ENCODE results near the gene WBP2. TPM values are rescaled to one million over a fixed set of nuclear protein-coding genes. Genes with fewer than 3 reads are reported as not detected.
"Not testable (repeated sequence)": the region's sequence is repeated elsewhere in the genome, so short reads cannot be mapped to it uniquely, and the experiment has no call there.

WBP2 gene
- total and polyA plus RNA-seq, 2 of the 8 experiments (the other 6 are each of a cell fraction or from before 2014, with no cell fraction given), result 48.2 to 71.2 TPM

GRCh38 chr17:75864887-75865286 is 9.8 kb upstream of the WBP2 start:
- not testable (repeated sequence) for H3K27ac ChIP-seq (ENCODE audit: low read depth, low read length); H3K9ac ChIP-seq (replicated peaks in 1 of 4; ENCODE audit: extremely low read depth in 1 of 4, low read depth in 3 of 4, low read length in 3 of 4); H3K56ac ChIP-seq (replicated peaks; ENCODE audit: insufficient read length, low read depth, low read length); H3K23me2 ChIP-seq (ENCODE audit: low read depth, low read length); H3K36me3 ChIP-seq (ENCODE audit: control insufficient read depth in 2 of 4, insufficient read depth in 4 of 4, low read length in 3 of 4); DNase-seq (ENCODE audit: low read depth in 1 of 2, low spot score in 2 of 2); H3K23ac ChIP-seq (ENCODE audit: insufficient read length); H4K20me1 ChIP-seq (replicated peaks in 1 of 2; ENCODE audit: control insufficient read depth in 1 of 2, insufficient read depth in 2 of 2, low read length in 2 of 2); H3K79me1 ChIP-seq (ENCODE audit: low read depth, low read length); H2AK5ac ChIP-seq (ENCODE audit: low read depth, low read length); H3K79me2 ChIP-seq (ENCODE audit: control insufficient read depth in 1 of 2, insufficient read depth in 2 of 2, low read length in 2 of 2); H3K4me3 ChIP-seq (ENCODE audit: extremely low read depth in 1 of 4, insufficient read depth in 2 of 4, low read depth in 3 of 4, low read length in 4 of 4); H2AFZ ChIP-seq (ENCODE audit: low read length); H3K4me2 ChIP-seq (ENCODE audit: insufficient read depth in 1 of 2, low read depth in 2 of 2, low read length in 2 of 2); H3K18ac ChIP-seq (ENCODE audit: extremely low read depth, low read length); H3K14ac ChIP-seq (ENCODE audit: insufficient read length); H2BK20ac ChIP-seq (ENCODE audit: low read length); H2BK12ac ChIP-seq (ENCODE audit: low read depth, low read length); H2BK120ac ChIP-seq (replicated peaks; ENCODE audit: low read depth, low read length); H4K91ac ChIP-seq (replicated peaks; ENCODE audit: insufficient read length, low read length); FAIRE-seq; H3K9me3 ChIP-seq (ENCODE audit: insufficient read depth in 2 of 2, low read depth in 1 of 2, low read length in 1 of 2); H2BK5ac ChIP-seq (ENCODE audit: low read depth, low read length); H4K5ac ChIP-seq (ENCODE audit: insufficient read length, low read depth, low read length); H3K4me1 ChIP-seq (replicated peaks in 1 of 4; ENCODE audit: control insufficient read depth in 3 of 4, insufficient read depth in 4 of 4, low read length in 3 of 4); H3K4ac ChIP-seq (replicated peaks; ENCODE audit: insufficient read length, low read depth, low read length); H3K27me3 ChIP-seq (replicated peaks in 1 of 4; ENCODE audit: control insufficient read depth in 3 of 4, extremely low read depth in 1 of 4, insufficient read depth in 3 of 4, low read length in 3 of 4)
- Histone ChIP-seq H2BK15ac (ENCODE audit: low read length) (0 out of 2 replicates have a peak overlapping the region, but pooled peaks have one; percentile 18), H4K8ac (ENCODE audit: extremely low read depth, insufficient read depth, low read length) (0 out of 2 replicates have a peak overlapping the region, but pooled peaks have one; percentile 89)
- WGBS, 2 experiments (ENCODE audit: extremely low coverage in 1 of 2, insufficient coverage in 1 of 2, insufficient read length in 1 of 2, insufficient replicate concordance in 2 of 2, low coverage in 1 of 2, low lambda C conversion rate in 2 of 2, missing lambda C conversion rate in 1 of 2), result 86% methylated on average over 4 of the region's 4 CpGs; no CpG with 5 or more reads in 1 of the 2 experiments
- POLR2A ChIA-PET (ENCODE audit: partially characterized antibody), result interaction anchor here (0.6 to 1.1 kb wide), 2 partner anchors 10 to 39 kb away, joined by 3 to 5 read pairs; partner anchors contain the start of gene WBP2
- CTCF ChIA-PET (ENCODE audit: partially characterized antibody), result interaction anchor here (0.6 to 27.2 kb wide), 9 partner anchors 9 to 1973 kb away, joined by 3 to 563 read pairs (median 4); partner anchors contain the start of gene TRIM47
